GM21515 (cell line): ENCODE results near the gene SCIMP.
"Not testable (repeated sequence)": the region's sequence is repeated elsewhere in the genome, so short reads cannot be mapped to it uniquely, and the experiment has no call there.

ENCODE experiments used
- ATAC-seq: cut with Tn5 transposase; IDR thresholded peaks from one replicate; pipeline ENCODE4 v1.9.1; 2021; ENCODE audit not compliant: unreplicated experiment

The SCIMP gene

DNA sequence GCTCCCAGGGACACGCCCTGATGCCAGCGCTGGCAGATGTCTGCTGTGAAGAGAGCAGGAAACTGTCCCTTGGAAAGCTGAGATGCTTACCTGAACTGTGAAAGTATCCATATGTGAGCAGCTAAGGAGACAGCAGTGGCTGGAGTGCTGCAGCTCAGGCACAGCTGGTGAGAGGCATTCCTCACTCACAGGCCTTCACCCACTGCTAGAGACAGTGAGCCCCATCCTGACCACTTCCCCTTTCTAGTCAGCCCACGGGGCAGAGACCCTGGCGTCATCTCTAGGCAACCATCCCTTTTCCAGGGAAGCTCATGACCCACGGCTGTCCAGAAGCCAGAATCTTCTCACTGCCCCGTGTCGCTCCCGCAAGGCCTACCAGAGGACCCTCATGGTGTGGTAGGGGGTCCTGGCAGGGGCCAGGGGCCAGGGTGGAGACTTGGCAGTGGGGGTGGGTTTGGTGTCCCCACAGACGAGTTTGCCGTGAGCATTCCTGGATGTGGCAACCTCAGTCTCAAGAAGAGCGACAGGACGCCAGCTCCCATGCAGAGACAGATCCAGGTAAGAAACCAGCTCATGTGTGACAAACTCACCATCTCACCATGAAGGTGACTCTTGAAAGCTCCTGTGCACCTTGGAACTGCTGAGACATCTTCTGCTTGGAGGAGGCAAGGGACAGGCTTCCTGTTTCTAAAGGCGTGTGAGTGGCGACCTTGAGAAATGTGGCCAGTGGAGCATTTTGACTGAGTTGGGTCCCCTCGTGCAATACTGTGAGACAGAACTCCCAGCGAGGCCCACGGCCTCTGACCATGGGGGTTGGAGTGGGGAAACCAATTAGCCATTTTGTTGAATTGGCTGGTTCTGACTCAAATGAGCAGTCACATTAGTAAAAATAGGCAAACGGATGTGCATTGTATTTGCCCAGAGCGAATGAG, at the start of gene SCIMP:
TSS of gene SCIMP (minus strand) at position 216 of the 932 bp plus-strand sequence. CDS start at position 111, 105 bp downstream.
- ATAC-seq, result peak; percentile 54

DNA sequence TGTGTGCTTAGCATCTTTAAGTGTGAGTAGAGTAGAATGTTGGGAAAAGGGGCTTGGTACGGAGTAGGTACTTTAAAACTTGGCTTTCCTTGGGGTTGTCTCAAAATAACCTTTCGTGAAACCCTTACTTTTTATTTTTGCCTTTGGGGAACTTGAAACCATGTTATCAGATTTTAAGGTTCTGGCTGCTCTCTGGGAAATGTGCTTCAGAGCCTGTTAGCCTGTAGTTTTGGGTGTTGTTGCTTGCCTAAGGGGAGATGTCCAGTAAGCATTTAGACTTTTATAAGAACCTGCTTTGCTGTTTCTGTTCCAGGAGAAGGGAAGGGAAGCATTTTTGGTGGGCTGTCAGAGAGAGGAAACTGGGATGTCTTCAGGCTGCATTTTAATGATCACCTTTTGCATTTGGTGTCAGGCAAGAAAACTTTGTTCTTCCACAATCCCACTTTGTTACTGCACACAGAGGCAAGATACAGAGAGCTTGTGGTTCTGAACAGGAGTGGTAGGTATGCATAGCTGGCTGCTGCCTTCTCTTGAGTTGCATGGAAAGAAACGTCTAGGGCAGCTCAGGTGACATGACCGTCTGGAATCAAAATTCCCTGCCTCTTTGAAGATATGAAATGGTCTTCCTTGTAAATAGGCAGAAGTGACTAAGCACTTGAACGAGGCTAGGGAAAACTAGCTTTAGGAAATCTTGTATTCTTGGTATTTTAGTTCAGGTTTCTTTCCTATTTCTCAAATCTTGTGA, 49.1 kb upstream of the SCIMP start:
- ATAC-seq, result no peak

GRCh38 chr17:5282642-5283217, 48.1 kb upstream of the SCIMP start:
- ATAC-seq, result no peak

DNA sequence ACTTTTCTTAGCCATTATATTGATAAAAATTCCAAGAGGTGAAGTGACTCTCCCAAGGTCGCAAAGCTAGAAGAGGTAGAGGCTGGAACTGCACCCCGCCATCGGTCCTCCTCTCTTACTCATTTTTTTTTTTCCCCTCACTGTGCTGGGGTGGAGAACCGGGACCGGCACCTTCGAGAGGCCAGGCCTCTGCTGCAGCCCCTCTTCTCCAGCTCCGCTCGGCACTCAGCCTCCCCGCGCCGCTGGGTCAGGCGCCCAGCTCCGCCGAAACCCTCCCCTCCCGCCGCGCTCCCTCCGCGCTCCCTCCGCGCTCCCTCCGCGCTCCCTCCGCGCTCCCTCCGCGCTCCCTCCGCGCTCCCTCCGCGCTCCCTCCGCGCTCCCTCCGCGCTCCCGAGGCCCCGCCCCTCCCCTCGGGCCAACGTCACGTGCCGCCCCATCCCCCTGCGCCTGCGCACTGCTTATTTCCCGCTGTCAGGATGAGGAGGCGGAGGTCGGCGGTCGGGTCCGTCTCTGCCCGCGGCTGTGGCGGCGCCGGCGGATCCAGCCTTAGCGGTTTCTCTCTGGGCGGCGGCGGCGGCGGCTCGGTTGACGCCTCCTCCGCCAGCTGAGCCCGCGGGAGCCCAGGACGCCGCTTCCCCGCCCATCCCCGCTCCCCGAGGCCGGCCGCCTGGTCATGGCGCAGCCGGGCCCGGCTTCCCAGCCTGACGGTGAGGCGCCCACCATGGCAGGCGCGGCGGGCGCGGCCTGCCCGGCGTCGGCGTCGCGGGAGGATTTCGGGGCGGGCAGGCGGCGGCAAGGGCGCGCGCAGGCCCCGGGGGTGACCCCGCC, 47.4 kb upstream of the SCIMP start, which contains the start of gene RABEP1:
TSS of gene RABEP1 (plus strand) at position 471 of the 828 bp plus-strand sequence. CDS start at position 674, 203 bp downstream.
- peak; percentile 66 for ATAC-seq

- ATAC-seq, result no peak
Measured at GRCh38 chr17:5272322-5272721, 37.7 kb upstream of the SCIMP start.

DNA sequence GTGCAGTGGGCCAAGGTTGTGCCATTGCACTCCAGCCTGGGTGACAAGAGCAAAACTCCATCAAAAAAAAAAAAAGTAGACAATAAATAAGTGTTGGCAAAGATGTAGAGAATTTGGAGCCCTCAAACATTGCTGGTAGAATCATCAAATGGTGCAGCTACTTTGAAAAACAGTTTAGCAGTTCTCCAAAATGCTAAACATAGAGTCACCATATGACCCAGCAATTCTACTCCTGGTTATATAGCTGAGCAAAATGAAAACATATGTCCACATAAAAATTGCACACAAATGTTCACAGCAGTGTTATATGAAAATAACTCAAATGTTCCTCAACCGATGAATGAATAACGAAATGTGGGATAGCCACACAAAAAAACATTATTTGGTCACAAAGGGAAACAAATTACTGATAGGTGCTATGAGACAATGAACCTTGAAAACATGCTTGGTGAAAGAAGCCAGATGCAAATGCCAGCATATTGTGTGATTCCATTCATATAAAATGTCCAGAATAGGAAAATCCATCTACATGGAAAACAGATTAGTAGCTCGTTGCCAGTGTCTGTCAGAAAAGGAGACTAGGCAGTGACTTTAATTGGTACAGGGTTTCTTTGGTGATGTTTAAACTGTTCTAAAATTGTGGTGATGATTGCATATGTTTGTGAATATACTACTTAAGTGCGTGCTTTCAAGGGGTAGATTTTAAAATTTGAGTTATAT, 34.7 kb upstream of the SCIMP start:
- no peak for ATAC-seq

GRCh38 chr17:5264893-5265292, 30.2 kb upstream of the SCIMP start:
- ATAC-seq, result no peak

DNA sequence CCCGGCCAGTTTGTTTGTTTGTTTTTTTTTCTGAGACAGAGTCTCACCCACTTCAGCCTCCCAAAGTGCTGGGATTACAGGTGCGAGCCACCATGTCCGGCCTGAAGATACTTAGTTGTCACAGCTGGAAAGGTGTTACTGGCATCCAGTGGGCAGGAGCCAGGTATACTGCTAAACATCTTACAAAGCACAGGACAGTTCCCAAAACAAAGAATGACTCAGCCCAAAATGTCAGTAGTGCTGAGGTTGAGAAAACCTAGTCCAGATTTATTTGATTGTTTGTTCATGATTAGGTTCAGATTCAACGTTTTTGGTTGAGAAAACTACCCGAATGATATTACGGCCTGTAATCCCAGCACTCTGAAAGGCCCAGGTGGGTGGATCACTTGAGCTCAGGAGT, 28.8 kb upstream of the SCIMP start:
- ATAC-seq, result no peak

DNA sequence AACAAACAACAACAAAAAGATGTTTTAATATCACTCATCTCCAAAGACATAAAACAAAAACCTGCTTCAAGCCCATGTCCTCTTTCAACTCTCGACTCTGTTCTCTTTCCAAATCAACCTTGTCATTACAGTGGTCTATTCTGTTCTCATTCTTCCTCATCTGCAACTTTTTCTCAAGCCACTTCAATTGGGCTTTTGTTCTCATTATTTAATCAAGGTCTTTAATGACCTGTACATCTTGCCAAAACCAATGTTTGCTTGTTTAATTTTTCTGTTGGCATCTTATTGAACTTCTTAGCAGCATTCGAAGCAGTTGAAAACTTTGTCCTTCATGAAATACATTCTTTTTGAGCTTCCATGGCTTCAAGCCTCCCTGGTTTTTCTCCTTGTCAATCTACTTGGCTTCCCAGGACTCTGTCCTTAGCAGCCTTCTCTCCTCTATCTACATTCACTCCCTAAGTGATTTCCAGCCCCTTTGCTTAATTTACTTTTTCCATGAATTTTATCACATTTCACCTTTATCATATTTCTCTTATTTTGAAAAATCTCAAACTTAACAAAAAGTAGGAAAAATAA, 27.8 kb upstream of the SCIMP start:
- ATAC-seq, result no peak

DNA sequence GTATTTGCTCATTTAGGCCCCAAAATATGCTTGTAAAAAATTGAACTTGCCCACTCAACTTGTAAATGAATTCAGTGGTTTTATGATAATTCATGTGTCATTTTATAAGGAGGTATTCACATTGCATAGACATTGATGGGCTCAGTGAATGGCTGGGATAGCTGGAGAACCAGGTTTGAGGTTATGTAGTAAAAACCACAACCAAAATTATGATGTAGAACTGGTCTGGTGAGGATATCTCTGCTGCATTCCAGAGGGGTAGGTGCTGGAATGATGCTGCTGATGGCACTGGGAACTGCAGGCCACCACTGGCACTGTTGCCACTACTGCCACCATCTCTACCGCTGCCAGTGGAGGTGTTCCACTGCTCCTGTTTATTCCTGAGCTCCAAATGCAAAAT, 25.9 kb upstream of the SCIMP start:
- no peak for ATAC-seq

GRCh38 chr17:5257124-5257523, 22.5 kb upstream of the SCIMP start:
- no peak for ATAC-seq

- no peak for ATAC-seq
Measured at GRCh38 chr17:5254903-5255521, 20.4 kb upstream of the SCIMP start.

GRCh38 chr17:5254414-5254813, 19.8 kb upstream of the SCIMP start:
- ATAC-seq, result no peak

- ATAC-seq, result no peak
Measured at GRCh38 chr17:5249615-5250014, 15.0 kb upstream of the SCIMP start.

DNA sequence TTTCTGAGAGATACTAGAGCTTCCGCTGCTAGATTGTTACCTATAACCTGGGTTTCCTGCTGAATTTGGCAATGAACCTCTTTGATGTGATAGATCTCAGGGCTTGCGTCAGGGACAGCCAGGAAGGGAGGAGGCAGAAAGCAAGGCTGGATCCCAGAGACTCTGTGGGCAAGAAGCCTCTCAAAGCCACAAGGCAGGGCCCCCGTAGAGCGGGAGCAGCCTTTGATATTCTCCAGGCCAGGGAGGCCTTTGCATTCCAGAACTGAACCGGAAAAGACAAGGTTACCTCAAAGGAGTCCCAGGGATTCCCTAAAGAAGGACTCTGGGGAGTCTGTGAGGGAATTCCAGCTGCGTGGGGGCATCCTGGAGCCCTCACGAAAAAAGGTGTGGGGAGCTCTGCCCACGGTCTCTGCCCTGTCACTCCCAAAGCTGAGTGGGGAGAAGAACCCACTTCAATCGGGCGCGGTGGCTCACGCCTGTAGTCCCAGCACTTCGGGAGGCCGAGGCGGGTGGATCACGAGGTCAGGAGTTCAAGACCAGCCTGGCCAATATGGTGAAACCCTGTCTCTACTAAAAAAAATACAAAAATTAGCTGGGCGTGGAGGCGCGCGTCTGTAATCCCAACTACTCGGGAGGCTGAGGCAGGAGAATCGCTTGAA, 14.3 kb upstream of the SCIMP start:
- ATAC-seq, result no peak

- ATAC-seq, result no peak
Measured at GRCh38 chr17:5247621-5248020, 13.0 kb upstream of the SCIMP start.

GRCh38 chr17:5241861-5242671, 7.4 kb upstream of the SCIMP start:
- ATAC-seq, result peak; percentile 43

DNA sequence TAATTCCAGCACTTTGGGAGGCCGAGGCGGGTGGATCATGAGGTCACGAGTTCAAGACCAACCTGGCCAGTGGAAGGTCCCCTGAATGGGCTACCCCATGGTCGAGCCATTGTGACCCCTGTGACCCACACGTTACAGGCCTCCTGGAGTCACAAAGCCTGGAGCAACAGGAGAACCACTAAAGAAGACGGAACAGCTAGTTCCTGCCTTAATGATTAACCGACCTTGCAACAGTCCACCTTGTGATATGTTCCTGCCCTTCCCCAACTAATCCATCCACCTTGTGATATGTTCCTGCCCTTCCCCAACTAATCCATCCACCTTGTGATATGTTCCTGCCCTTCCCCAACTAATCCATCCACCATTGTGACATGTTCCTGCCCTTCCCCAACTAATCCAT, 5.1 kb upstream of the SCIMP start:
- ATAC-seq, result not testable (repeated sequence)
